ENCODE results near the gene TMEM263.

GRCh38 chr12:106911581-106911980 is 44.1 kb upstream of the TMEM263 start:
- TF ChIP-seq CTCF (IDR thresholded peaks at IDR 0.05; ENCODE audit: extremely low read depth in 1 of 2, insufficient read depth in 1 of 2, low read depth in 1 of 2, low read length in 2 of 2): no peak
- TF ChIP-seq POLR2A (IDR thresholded peaks at IDR 0.05; ENCODE audit: low read depth, low read length): no peak
- no peak for TF ChIP-seq POLR2AphosphoS5 (IDR thresholded peaks at IDR 0.05; ENCODE audit: insufficient read depth, low read depth, low read length)
- no peak for TF ChIP-seq EZH2 (IDR thresholded peaks at IDR 0.05; ENCODE audit: borderline replicate concordance, low read depth, low read length, severe bottlenecking)
- no peak for TF ChIP-seq MYC (IDR thresholded peaks at IDR 0.05; ENCODE audit: low read depth, low read length)
- TF ChIP-seq MAX (IDR thresholded peaks at IDR 0.05; ENCODE audit: insufficient read depth, insufficient read length): no peak
- TF ChIP-seq GATA2 (IDR thresholded peaks at IDR 0.05; ENCODE audit: insufficient read depth, insufficient read length, low read depth, low read length): no peak
